Kidney epithelial cell (primary cell): ENCODE results near the gene RAD51B. TPM values are rescaled to one million over a fixed set of nuclear protein-coding genes. Genes with fewer than 3 reads are reported as not detected.

Source experiments
- DNase-seq: peaks from one replicate; pipeline ENCODE4 v3.0.0-alpha.2; 2010; ENCODE audit warnings: low read depth
- H3K27me3 ChIP-seq: 2 replicates; pipeline ENCODE4 v1.6.0; 2011; ENCODE audit warnings: low read length; ENCODE audit not compliant: control insufficient read depth, insufficient read depth
- H3K36me3 ChIP-seq: 2 replicates; pipeline ENCODE4 v1.5.1; 2011; ENCODE audit warnings: low read length; ENCODE audit not compliant: control insufficient read depth, insufficient read depth
- H3K4me3 ChIP-seq: 2 replicates; pipeline ENCODE4 v1.5.1; 2011; ENCODE audit warnings: low read depth, mild to moderate bottlenecking, control low read depth, low read length
- CTCF ChIP-seq: IDR thresholded peaks from 2 replicates; pipeline ENCODE4 v1.5.1; 2011; ENCODE audit warnings: mild to moderate bottlenecking, moderate library complexity, low read length, control low read depth, inconsistent platforms; ENCODE audit not compliant: insufficient read depth, poor library complexity, severe bottlenecking
- total RNA-seq: library from RNA; depleted of rRNA; stranded (reverse); fragments of >200 nt; gene quantifications from 2 replicates; pipeline ENCODE4 v1.2.3, GENCODE V29; 2015

Gene RAD51B
- total RNA-seq, 1 donor from 2014 or later = 9.5 TPM

DNA sequence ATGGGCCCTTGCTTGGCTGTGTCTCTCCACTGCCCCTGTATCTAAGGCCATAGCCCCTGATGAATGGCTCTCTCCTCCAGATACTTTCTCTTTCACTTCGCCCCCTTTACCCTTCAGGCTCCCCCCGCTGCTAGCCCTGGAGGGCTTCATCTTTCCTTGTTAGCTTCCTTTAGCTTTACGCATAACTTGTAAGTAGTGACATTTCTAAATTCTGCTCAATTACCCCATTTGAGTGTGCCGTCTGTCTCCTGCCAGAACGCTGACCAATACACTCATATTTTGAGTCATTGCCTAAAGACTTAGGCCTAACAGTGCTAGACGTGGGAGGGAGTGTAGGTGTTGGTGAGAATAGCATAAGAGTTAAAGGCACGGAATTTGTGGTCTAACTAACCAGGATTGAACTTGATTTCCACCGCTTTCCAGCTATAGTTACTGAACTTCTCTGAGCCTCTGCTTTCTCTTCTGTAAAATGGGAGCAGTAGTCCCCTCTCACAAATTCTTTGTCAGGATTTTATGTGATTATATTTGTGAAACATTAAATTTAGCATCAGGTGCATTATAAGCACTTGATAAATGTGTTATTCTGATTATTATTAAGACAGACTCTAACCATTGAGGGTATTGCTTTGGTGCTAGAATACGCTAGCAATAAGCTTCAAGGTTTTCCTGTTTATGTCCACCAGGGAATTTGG lies 844.0 kb downstream of the RAD51B start:
- Histone ChIP-seq H3K27me3 (no peaks in the 10 kb centered on the region), H3K36me3 (no peaks in the 10 kb centered on the region), H3K4me3 (no peak overlapping the region)
- no peak for TF ChIP-seq CTCF
- DNase-seq = no peak

- no peaks in the 10 kb centered on the region for H3K36me3 ChIP-seq
- DNase-seq = no peak
- no peaks in the 10 kb centered on the region for H3K27me3 ChIP-seq
- TF ChIP-seq CTCF = no peak
- H3K4me3 ChIP-seq = no peak overlapping the region
Observed at GRCh38 chr14:68664225-68664681, 844.7 kb downstream of the RAD51B start.

GRCh38 chr14:68665131-68665530 lies 845.6 kb downstream of the RAD51B start:
- no peaks in the 10 kb centered on the region for H3K27me3 ChIP-seq
- no peak for TF ChIP-seq CTCF
- DNase-seq = no peak
- no peaks in the 10 kb centered on the region for H3K36me3 ChIP-seq
- no peak overlapping the region for H3K4me3 ChIP-seq

- no peak overlapping the region for H3K4me3 ChIP-seq
- no peaks in the 10 kb centered on the region for H3K27me3 ChIP-seq
- DNase-seq = no peak
- H3K36me3 ChIP-seq = no peaks in the 10 kb centered on the region
- TF ChIP-seq CTCF = no peak
Observed at GRCh38 chr14:68665792-68666204, 846.2 kb downstream of the RAD51B start.

DNA sequence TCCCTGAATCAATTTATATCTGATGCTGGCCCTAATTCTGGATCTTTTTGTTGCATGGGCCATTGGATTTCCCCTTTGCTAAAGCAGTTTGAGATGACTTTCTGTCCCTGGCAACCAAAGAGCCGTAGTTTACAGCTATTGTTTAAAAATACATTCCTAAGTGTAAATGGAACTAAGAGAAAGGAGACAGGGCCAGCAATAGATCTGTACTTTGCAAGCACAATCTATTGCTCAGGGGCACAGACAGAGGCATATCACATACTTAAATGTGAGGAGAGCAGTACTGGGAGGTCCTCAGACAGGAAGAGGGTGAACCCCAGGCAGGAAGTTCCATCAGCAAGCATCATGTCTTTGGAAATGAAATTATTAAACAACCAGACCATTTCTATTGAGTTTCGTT lies 846.7 kb downstream of the RAD51B start:
- H3K36me3 ChIP-seq = no peaks in the 10 kb centered on the region
- no peak for DNase-seq
- H3K27me3 ChIP-seq = no peaks in the 10 kb centered on the region
- H3K4me3 ChIP-seq = no peak overlapping the region
- TF ChIP-seq CTCF = no peak

DNA sequence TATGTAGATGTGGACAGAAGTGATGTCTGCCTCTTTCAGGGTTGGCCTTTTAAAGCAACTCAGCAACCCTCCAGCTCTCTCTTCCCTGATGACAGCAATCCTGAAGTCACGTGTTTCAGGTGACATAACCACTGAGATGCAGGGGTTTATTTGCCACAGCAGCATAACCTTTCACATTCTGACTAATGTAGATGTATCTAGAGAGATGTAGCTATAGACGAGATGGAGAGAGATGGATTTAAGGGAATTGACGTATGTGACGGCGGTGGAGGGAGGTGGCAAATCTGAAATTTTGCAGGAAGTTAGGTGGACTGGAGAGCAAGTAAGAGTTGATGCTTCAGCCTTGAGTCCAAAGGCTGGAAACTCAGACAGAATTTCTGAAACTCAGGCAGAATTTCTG lies 847.3 kb downstream of the RAD51B start:
- Histone ChIP-seq H3K27me3 (no peaks in the 10 kb centered on the region), H3K4me3 (no peak overlapping the region), H3K36me3 (no peaks in the 10 kb centered on the region)
- TF ChIP-seq CTCF = no peak
- DNase-seq = no peak
